GM18907 (cell line): ENCODE data around the gene MATN1.

ENCODE experiments used
- ATAC-seq: cut with Tn5 transposase; IDR thresholded peaks from one replicate; pipeline ENCODE4 v1.9.1; 2021; ENCODE audit warnings: mild to moderate bottlenecking, moderate library complexity; ENCODE audit not compliant: unreplicated experiment

Gene MATN1

DNA sequence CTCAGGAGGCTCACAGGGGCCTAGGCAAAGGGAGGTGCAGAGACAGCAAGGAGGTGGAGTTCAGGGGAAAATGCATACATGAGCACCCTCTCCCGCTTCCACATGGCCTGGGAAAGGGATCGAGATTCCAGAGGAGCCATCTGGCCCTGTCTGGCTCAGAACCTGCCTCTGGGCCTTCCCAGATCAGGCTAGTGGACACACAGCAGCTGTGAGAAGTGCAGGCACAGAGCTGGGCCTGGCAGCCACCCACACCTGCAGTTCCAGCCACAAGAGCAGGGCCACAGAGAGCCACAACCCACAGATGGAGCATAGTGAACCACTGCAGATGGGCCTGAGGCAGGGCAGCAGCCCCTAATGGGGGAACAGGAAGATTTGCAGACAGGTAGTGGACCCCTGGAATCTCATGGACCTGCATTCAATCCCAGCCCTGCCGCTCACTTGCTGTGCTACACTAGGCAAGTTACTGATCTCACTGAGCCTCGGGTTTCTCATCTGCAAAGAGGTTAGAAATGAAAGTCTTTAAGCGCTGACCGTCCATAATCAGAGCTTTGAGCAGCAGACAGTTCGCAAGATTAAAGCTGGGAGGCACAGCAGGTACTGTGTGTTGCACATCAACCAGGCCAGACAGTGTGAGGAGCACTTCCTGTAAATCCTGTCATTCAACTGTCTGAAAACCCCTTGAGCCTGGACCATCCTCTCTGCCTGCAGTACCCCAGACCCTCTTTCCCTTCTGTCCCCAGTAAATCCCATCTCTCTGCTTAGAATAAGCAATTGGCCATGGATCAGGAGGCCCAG lies 58.0 kb downstream of the MATN1 start:
- no peak for ATAC-seq

DNA sequence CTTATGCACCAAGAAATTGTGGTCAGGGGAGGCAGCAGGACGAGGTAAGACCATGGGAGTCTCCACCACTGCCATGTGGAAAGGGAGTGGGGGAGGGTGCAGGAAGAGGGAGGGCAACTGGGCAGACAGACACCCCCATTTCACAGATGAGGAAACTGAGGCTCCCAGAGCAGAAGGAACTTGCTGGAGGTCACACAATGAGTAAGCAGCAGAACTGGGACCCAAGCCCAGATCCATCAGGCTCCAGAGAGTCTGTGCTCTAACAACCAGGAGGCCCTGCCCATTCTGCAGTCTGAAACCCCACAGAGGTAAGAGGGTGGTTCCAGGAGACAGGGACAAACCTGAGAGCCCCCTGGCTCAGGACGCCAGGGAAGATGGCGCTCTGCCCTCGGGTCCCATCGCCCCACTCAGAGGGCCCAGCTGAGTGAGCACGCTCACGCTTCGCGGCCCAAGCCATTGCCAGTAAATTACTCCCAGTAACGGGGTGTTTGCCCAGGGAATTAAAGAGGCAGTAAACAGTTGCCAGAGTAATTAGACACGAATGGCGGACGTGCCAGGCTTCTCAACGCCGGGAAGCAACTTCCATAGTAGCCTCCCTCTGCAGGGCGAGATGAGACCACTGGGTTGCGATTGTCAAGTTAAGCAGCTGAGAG lies 59.2 kb downstream of the MATN1 start:
- ATAC-seq, result no peak

DNA sequence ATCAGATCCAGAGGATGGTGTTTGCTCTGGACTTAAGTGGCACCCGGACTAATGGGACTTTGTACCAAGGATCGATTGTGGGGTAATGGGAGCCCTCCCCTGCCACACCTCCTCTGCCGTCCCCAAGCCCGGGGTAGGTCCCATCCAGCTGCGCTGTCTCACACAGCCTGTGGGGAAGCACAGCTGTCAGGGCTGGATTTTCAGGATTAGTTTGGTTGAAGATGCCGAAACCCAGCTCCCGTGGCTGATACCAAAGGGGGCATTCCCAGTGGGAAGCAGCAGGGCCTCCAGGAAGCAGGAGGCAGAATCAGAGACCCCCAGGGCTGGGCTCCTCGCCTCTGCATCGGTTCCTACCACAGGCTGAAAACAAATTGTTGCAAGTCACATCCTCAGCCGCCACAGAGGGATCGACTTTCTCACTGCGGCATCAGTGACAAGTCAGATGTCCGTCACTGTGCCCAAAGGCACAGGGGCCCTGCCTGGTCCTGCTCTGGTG lies 59.7 kb downstream of the MATN1 start:
- ATAC-seq, result no peak

DNA sequence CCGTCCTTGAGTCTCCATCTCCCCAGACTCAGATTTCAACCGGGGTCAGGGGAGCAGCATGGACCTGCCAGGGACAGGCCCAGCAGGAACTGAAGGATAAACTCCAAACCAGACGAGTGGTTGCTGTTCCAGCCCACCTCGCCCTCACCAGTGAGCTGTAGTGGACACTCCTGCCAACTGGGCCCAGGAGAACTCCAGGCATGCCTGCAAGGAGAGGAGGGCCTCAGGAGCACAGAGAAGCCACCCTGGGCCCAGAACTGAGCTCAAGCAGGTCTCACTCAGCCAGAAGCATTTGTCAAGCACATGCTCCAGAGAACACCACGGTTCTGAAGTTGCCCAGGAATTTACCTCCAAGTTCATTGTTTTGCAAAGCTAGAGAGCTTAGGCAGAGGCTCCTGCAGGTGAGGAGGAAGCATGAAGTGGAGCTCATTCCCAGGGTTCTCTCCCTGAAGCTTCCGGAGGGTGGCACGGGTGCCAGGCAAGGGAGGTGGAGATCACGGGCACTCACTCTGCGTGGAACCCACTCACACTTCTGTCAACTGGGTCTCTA lies 61.0 kb downstream of the MATN1 start:
- no peak for ATAC-seq

DNA sequence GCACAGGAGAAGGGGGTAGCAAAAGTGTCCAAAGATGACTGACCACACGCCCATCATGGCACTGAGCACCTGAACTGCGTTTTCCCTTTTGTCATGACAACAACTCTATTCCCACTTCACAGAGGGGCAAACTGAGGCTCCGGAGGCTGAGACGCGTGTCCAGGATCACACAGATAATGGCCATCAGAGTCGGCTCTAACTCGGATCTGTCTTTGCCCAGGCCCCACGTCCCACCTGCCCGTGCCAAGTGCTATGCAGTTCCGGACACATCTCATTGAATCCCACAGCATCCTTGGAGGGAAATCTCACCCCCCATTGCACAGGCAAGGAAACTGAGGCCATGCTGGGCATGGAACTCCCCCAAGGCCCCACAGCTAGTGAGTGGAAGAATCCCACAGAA lies 62.1 kb downstream of the MATN1 start:
- no peak for ATAC-seq
